ENCODE data around the gene CMTR2.
"Not testable (repeated sequence)": the region's sequence is repeated elsewhere in the genome, so short reads cannot be mapped to it uniquely, and the experiment has no call there.

The CMTR2 gene

GRCh38 chr16:71288890-71289731, at the start of gene CMTR2:
Gene CMTR2, minus strand, starts transcription at chr16:71289402. Its CDS starts 3,482 bp downstream, at chr16:71285920.
- Histone ChIP-seq H3K4me1 (ENCODE audit: insufficient read depth, low read length) (no peaks in the 10 kb centered on the region), H3K36me3 (ENCODE audit: insufficient read depth, low read length) (peaks cover 11% of the 10 kb centered on the region), H3K9ac (ENCODE audit: low read depth, low read length) (peak within 1 kb of the TSS; percentile 88), H3K9me3 (ENCODE audit: control insufficient read depth, insufficient read depth, low read length) (no peaks in the 10 kb centered on the region)

- Histone ChIP-seq H3K36me3 (ENCODE audit: insufficient read depth, low read length) (no peaks in the 10 kb centered on the region), H3K9ac (ENCODE audit: low read depth, low read length) (no peak overlapping the region), H3K4me1 (ENCODE audit: insufficient read depth, low read length) (peaks cover 8% of the 10 kb centered on the region), H3K9me3 (ENCODE audit: control insufficient read depth, insufficient read depth, low read length) (no peaks in the 10 kb centered on the region; the same call in 1 of the 2 replicates)
Measured at GRCh38 chr16:71338632-71339031, 49.4 kb upstream of the CMTR2 start.

- no peaks in the 10 kb centered on the region; the same call in 1 of the 2 replicates for H3K9me3 ChIP-seq (ENCODE audit: control insufficient read depth, insufficient read depth, low read length)
- H3K36me3 ChIP-seq (ENCODE audit: insufficient read depth, low read length), result no peaks in the 10 kb centered on the region
- H3K9ac ChIP-seq (ENCODE audit: low read depth, low read length), result no peak overlapping the region
- H3K4me1 ChIP-seq (ENCODE audit: insufficient read depth, low read length), result peaks cover 8% of the 10 kb centered on the region
Measured at GRCh38 chr16:71338193-71338592, 49.0 kb upstream of the CMTR2 start.

DNA sequence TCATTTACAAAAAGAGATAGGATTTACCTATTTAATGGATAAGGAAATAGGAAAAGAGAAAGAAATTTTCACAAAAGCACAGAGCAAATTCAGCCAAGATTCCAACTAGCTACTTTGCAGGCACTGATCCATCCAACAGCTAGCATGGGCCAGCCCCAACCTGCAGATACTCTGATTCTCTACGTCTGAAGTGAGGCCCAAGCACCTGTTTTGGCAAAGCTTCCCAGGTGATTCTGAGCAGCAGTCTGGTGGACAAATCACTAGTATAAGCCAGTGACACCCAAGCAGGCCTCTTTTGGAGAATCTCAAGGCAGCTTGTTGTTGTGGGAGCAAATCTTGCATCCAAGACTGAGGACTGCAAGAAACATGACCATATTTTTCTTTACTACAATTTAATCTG, 48.4 kb upstream of the CMTR2 start:
- no peaks in the 10 kb centered on the region; the same call in 1 of the 2 replicates for H3K9me3 ChIP-seq (ENCODE audit: control insufficient read depth, insufficient read depth, low read length)
- peaks cover 8% of the 10 kb centered on the region for H3K4me1 ChIP-seq (ENCODE audit: insufficient read depth, low read length)
- no peaks in the 10 kb centered on the region for H3K36me3 ChIP-seq (ENCODE audit: insufficient read depth, low read length)
- H3K9ac ChIP-seq (ENCODE audit: low read depth, low read length), result no peak overlapping the region

DNA sequence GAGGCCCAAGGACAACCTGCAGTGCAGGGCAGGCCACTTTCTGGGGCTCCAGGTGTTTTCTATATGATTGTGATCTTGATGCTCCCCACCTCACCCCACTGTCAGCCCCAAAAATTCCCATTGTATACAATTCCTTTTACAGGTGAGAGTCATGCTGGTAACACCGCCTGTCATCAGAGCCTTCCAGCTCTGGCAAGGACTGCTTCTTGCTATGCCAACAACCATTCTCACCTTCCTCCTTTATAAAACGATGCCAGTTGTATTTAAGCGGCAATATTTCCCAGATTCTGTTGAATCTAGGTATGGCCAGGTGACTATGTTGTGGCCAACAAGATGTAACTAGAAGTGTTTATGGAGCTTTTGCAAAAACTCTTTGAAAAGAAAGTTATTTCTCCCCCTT, 38.9 kb upstream of the CMTR2 start:
- no peaks in the 10 kb centered on the region for H3K9me3 ChIP-seq (ENCODE audit: control insufficient read depth, insufficient read depth, low read length)
- no peaks in the 10 kb centered on the region for H3K36me3 ChIP-seq (ENCODE audit: insufficient read depth, low read length)
- no peak overlapping the region for H3K9ac ChIP-seq (ENCODE audit: low read depth, low read length)
- H3K4me1 ChIP-seq (ENCODE audit: insufficient read depth, low read length), result no peaks in the 10 kb centered on the region

DNA sequence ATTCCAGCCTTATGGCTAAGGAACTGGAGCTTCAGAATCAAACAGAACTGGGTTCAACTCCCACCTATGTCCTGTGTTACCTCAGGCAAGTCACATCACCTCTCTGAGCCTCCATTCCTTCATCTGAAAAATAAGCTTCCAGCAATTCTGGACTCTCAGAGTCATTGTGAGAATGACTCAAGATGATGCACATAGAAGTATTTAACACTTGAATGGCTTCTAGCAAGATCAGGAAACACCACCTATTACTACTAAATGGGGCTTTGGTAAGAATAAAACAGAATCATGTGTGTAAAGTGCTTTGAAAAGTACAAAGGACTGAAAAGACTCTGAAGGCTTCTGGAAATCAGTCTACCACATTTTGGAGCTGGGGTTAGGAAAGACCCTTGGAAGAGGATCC, 38.5 kb upstream of the CMTR2 start:
- Histone ChIP-seq H3K9ac (ENCODE audit: low read depth, low read length) (no peak overlapping the region), H3K9me3 (ENCODE audit: control insufficient read depth, insufficient read depth, low read length) (no peaks in the 10 kb centered on the region), H3K36me3 (ENCODE audit: insufficient read depth, low read length) (no peaks in the 10 kb centered on the region), H3K4me1 (ENCODE audit: insufficient read depth, low read length) (no peaks in the 10 kb centered on the region)

DNA sequence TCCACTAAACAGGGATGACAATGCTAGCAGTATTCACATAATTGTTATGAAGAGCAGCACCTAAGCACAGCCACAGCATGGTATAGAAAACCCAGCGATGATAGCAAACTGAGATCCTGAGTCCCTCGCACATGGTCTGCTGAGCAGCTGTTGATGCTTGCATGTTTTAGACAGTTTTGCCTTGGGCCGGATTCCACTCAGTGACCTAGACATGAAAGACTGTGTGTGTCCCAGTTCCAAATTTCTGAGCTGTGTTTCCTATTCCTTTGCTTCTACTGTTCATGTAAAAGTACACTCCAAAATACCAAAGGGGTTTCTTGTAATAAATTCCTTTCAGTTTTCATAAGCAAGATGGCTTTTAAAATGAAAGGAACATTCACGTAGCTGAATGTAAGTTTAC, 30.8 kb upstream of the CMTR2 start:
- Histone ChIP-seq H3K36me3 (ENCODE audit: insufficient read depth, low read length) (no peaks in the 10 kb centered on the region), H3K4me1 (ENCODE audit: insufficient read depth, low read length) (no peaks in the 10 kb centered on the region), H3K9me3 (ENCODE audit: control insufficient read depth, insufficient read depth, low read length) (no peaks in the 10 kb centered on the region), H3K9ac (ENCODE audit: low read depth, low read length) (no peak overlapping the region)

DNA sequence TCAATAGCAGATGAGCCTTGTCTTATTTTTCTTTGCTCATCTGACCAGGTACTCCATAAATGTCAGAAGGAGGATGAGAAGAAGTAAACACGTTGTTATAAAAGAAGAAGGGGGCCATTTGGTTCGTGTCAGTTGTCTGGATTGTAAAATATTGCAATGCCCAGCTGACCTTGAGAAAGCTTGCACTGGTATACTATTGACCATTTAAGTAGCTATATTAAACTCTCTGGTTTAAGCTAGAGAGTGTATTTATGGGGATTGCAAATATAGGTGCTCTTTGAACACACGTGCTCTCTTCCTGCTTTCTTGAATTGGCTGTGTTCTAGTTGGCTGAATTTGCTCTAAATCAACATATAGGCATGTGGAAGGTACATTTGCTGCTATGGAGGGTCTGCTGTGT, 26.1 kb upstream of the CMTR2 start:
- H3K4me1 ChIP-seq (ENCODE audit: insufficient read depth, low read length), result no peaks in the 10 kb centered on the region
- no peaks in the 10 kb centered on the region for H3K36me3 ChIP-seq (ENCODE audit: insufficient read depth, low read length)
- H3K9me3 ChIP-seq (ENCODE audit: control insufficient read depth, insufficient read depth, low read length), result no peaks in the 10 kb centered on the region
- H3K9ac ChIP-seq (ENCODE audit: low read depth, low read length), result no peak overlapping the region

- H3K4me1 ChIP-seq (ENCODE audit: insufficient read depth, low read length); H3K9ac ChIP-seq (ENCODE audit: low read depth, low read length); H3K9me3 ChIP-seq (ENCODE audit: control insufficient read depth, insufficient read depth, low read length); H3K36me3 ChIP-seq (ENCODE audit: insufficient read depth, low read length): not testable (repeated sequence)
Measured at GRCh38 chr16:71313591-71313990, 24.4 kb upstream of the CMTR2 start.

DNA sequence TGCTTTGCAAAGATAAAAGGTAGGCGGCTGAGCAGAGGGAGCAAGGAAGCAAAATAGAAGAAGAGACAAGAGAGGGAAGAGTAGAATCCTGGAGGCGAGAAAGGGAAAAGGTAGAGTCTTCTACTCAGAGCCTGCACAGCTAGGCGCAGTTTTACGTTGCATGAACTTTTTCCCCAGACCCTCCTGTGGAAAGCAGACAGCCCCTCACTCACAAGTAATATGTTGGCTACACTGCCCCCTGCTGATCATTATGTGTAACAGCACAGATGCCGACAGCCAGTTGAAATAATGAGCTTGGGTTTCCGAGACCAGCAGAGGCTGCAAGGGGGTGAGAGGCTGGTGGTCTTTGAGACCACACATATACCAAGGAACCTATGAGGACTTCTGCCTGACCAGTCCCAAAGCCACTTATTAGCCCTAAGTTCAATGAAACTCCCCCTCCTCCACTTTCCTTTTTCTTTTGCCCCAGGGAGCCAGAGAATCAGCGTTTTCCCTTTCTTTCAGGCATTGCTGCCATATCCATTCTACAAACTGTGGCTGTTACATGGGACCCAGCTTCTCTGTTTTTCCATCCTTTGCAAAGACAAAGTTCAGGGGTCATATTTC, 22.5 kb upstream of the CMTR2 start:
- H3K36me3 ChIP-seq (ENCODE audit: insufficient read depth, low read length), result no peaks in the 10 kb centered on the region
- no peaks in the 10 kb centered on the region for H3K4me1 ChIP-seq (ENCODE audit: insufficient read depth, low read length)
- no peak overlapping the region for H3K9ac ChIP-seq (ENCODE audit: low read depth, low read length)
- H3K9me3 ChIP-seq (ENCODE audit: control insufficient read depth, insufficient read depth, low read length), result no peaks in the 10 kb centered on the region

- Histone ChIP-seq H3K36me3 (ENCODE audit: insufficient read depth, low read length) (no peaks in the 10 kb centered on the region), H3K4me1 (ENCODE audit: insufficient read depth, low read length) (no peaks in the 10 kb centered on the region), H3K9ac (ENCODE audit: low read depth, low read length) (no peak overlapping the region), H3K9me3 (ENCODE audit: control insufficient read depth, insufficient read depth, low read length) (no peaks in the 10 kb centered on the region)
Measured at GRCh38 chr16:71303938-71304337, 14.7 kb upstream of the CMTR2 start.

- H3K9me3 ChIP-seq (ENCODE audit: control insufficient read depth, insufficient read depth, low read length), result no peaks in the 10 kb centered on the region
- H3K4me1 ChIP-seq (ENCODE audit: insufficient read depth, low read length), result no peaks in the 10 kb centered on the region
- H3K9ac ChIP-seq (ENCODE audit: low read depth, low read length), result no peak overlapping the region
- H3K36me3 ChIP-seq (ENCODE audit: insufficient read depth, low read length), result no peaks in the 10 kb centered on the region
Measured at GRCh38 chr16:71297341-71297634, 8.1 kb upstream of the CMTR2 start.

- Histone ChIP-seq H3K36me3 (ENCODE audit: insufficient read depth, low read length) (no peaks in the 10 kb centered on the region), H3K4me1 (ENCODE audit: insufficient read depth, low read length) (no peaks in the 10 kb centered on the region), H3K9ac (ENCODE audit: low read depth, low read length) (no peak overlapping the region)
Measured at GRCh38 chr16:71296584-71297340, 7.6 kb upstream of the CMTR2 start.

DNA sequence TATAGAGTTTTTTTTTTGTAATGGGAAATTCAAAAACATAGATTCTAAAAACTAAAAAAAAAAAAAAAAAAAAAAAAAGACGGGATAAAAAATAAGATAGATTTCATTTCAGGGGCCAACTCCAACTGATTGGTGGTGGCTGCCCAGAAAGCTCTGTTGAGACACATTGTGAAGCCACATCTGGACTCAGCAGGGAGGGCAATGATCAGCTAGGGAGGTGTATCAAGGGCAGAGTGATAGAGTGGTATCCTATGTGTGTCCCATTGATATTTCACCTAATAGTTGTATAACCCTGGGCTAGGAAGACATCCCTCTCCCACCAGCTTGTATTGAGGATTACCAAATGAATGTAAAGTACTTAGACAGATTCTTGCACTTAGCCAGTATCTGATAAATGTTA, 6.7 kb upstream of the CMTR2 start:
- H3K36me3 ChIP-seq (ENCODE audit: insufficient read depth, low read length), result no peaks in the 10 kb centered on the region
- H3K9me3 ChIP-seq (ENCODE audit: control insufficient read depth, insufficient read depth, low read length), result no peaks in the 10 kb centered on the region
- H3K4me1 ChIP-seq (ENCODE audit: insufficient read depth, low read length), result no peaks in the 10 kb centered on the region
- H3K9ac ChIP-seq (ENCODE audit: low read depth, low read length), result no peak overlapping the region

More at GRCh38 chr16:71296584-71297340, 7.6 kb upstream of the CMTR2 start:
- no peaks in the 10 kb centered on the region for H3K9me3 ChIP-seq (ENCODE audit: control insufficient read depth, insufficient read depth, low read length)

DNA sequence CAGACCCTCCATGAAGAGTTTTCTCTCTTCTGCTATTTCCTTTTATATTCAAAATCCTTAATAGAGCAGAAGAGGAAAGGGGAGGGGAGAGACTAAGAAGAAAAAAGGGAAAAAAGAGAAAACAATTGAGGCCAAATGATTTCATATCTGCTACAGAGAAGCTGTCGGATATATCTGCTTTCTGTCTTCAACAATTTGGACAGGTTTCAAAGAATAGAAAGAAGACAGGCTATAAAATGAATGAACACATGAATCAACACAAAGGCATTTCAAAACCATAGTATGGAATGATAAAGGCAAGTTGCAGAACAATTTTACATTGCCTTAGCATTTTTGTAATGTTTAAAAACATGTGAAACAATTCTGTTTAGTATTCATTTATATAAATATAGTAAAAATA, 4.7 kb upstream of the CMTR2 start:
- no peaks in the 10 kb centered on the region for H3K9me3 ChIP-seq (ENCODE audit: control insufficient read depth, insufficient read depth, low read length)
- no peaks in the 10 kb centered on the region for H3K36me3 ChIP-seq (ENCODE audit: insufficient read depth, low read length)
- no peaks in the 10 kb centered on the region for H3K4me1 ChIP-seq (ENCODE audit: insufficient read depth, low read length)
- no peak overlapping the region for H3K9ac ChIP-seq (ENCODE audit: low read depth, low read length)

Measured in ES-I3 (cell line).